Osteoblast (primary cell): ENCODE results near the gene DCHS1. TPM values are rescaled to one million over a fixed set of nuclear protein-coding genes. Genes with fewer than 3 reads are reported as not detected.

ENCODE experiments used
- DNase-seq: peaks from one replicate; pipeline ENCODE4 v3.0.0; 2011; ENCODE audit warnings: low spot score, mixed read lengths; ENCODE audit not compliant: insufficient read length; ENCODE audit errors: missing footprints
- H2AFZ ChIP-seq: 2 replicates; pipeline ENCODE4 v1.6.0; 2011; ENCODE audit warnings: mild to moderate bottlenecking, low read length
- H3K27ac ChIP-seq: 2 replicates; pipeline ENCODE4 v1.5.1; 2011; ENCODE audit warnings: mild to moderate bottlenecking, low read depth, low read length, moderate library complexity
- H3K27me3 ChIP-seq: 2 replicates; pipeline ENCODE4 v1.6.0; 2012; ENCODE audit warnings: mild to moderate bottlenecking, control low read depth, inconsistent platforms, low read length, moderate library complexity; ENCODE audit not compliant: insufficient read depth
- H3K36me3 ChIP-seq: 2 replicates; pipeline ENCODE4 v1.5.1; 2011; ENCODE audit warnings: mild to moderate bottlenecking, low read length, control low read depth, moderate library complexity; ENCODE audit not compliant: insufficient read depth
- H3K4me1 ChIP-seq: 2 replicates; pipeline ENCODE4 v1.5.1; 2011; ENCODE audit warnings: mild to moderate bottlenecking, low read length, control low read depth, moderate library complexity; ENCODE audit not compliant: insufficient read depth
- H3K4me2 ChIP-seq: 2 replicates; pipeline ENCODE4 v1.6.0; 2011; ENCODE audit warnings: mild to moderate bottlenecking, low read length; ENCODE audit not compliant: insufficient read depth
- H3K4me3 ChIP-seq: fragments of 200-600 bp; sonication (generic); 3 replicates; pipeline ENCODE4 v1.5.1; 2012; ENCODE audit warnings: mild to moderate bottlenecking, low read length, inconsistent platforms; ENCODE audit not compliant: insufficient read depth
- H3K79me2 ChIP-seq: 2 replicates; pipeline ENCODE4 v1.6.0; 2012; ENCODE audit warnings: mild to moderate bottlenecking, low read length, control low read depth, inconsistent platforms; ENCODE audit not compliant: insufficient read depth
- H3K9me3 ChIP-seq: 2 replicates; pipeline ENCODE4 v1.5.1; 2011; ENCODE audit warnings: low read depth, low read length, control low read depth
- H4K20me1 ChIP-seq: 2 replicates; pipeline ENCODE4 v1.6.0; 2012; ENCODE audit warnings: mild to moderate bottlenecking, low read length, control low read depth; ENCODE audit not compliant: insufficient read depth
- total RNA-seq: library from RNA; depleted of rRNA; stranded (reverse); fragments of >200 nt; gene quantifications from 2 replicates; pipeline ENCODE4 v1.2.3, GENCODE V29; 2012
- TF ChIP-seq, protein P1 (sequence below): IDR thresholded peaks from 2 replicates; pipeline ENCODE4 v1.5.1; 2011; ENCODE audit warnings: mild to moderate bottlenecking, low read depth, low read length, moderate library complexity; ENCODE audit errors: extremely low read depth

The DCHS1 gene
- total RNA-seq, 1 donor: 1.1 TPM

DNA sequence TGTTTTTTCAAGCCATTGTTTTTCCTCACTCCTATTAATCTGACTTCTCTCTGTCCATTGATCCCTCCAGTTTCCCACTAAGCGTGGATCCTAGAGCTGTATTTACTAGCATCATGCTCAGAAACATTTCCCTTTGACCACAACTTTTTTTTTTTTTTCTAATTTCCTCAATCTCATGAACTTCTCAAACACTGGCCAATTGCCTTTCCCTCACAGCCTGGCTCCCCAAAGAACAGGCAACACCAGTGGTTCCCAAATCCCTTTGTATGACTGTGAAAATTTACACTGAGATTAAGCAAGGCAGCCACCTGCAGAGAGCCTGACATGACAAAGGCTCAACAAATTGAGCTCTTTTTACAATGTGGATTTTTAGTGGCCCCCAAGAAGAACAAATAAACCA, 35.0 kb downstream of the DCHS1 start:
- no peaks in the 10 kb centered on the region for H3K27me3 ChIP-seq
- TF ChIP-seq, protein P1, sequence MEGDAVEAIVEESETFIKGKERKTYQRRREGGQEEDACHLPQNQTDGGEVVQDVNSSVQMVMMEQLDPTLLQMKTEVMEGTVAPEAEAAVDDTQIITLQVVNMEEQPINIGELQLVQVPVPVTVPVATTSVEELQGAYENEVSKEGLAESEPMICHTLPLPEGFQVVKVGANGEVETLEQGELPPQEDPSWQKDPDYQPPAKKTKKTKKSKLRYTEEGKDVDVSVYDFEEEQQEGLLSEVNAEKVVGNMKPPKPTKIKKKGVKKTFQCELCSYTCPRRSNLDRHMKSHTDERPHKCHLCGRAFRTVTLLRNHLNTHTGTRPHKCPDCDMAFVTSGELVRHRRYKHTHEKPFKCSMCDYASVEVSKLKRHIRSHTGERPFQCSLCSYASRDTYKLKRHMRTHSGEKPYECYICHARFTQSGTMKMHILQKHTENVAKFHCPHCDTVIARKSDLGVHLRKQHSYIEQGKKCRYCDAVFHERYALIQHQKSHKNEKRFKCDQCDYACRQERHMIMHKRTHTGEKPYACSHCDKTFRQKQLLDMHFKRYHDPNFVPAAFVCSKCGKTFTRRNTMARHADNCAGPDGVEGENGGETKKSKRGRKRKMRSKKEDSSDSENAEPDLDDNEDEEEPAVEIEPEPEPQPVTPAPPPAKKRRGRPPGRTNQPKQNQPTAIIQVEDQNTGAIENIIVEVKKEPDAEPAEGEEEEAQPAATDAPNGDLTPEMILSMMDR: no peak
- H3K36me3 ChIP-seq: peaks cover 8% of the 10 kb centered on the region
- peaks cover 21% of the 10 kb centered on the region for H3K79me2 ChIP-seq
- H3K4me1 ChIP-seq: peaks cover 26% of the 10 kb centered on the region
- H3K4me3 ChIP-seq: no peak overlapping the region
- H3K4me2 ChIP-seq: no peak overlapping the region
- DNase-seq: peak; percentile 63
- no peak overlapping the region for H2AFZ ChIP-seq
- no peak overlapping the region for H3K27ac ChIP-seq
- no peaks in the 10 kb centered on the region for H4K20me1 ChIP-seq
- no peaks in the 10 kb centered on the region for H3K9me3 ChIP-seq

DNA sequence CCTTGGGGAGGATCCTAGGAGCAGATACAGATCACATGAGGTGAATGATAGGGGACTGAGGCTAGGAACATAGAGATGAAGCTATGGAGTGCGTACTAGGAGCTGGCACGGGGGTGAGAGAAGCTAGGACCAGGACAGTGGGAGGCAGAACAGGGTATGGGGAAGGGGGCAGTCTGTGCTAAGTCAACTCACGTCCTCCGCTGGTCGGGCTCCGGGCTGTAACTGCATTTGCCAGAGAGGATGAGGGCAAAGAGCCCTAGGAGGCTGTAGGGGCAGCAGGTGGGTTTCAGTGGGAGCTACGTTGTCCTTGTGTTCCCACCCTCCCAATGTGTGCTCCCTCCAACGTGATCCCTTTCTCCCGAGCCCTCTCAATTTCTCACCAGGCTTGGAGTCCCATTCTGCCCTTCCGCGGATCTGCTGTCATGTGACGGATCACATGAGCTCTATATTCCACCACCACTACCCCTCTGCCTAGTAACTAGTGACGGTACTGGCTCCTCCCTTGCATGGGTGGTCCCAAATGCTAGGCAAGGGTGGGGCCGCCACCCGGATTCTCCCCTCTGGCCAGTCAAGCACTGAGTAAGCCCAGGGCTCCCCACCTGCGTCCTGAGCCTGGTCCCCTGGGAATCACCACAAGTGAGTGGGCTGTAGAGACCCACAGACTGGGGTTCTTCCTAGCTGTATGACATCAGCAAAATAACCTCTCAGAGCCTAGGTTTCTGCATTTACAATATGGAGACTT, 36.4 kb downstream of the DCHS1 start, which contains the start of gene TPP1:
Gene TPP1, minus strand, starts transcription at position 419 of the 742 bp plus-strand sequence. Its CDS starts 22 bp downstream, at position 397.
- peak; percentile 100 for DNase-seq
- Histone ChIP-seq H3K4me2 (peak within 1 kb of the TSS; percentile 95), H3K9me3 (no peaks in the 10 kb centered on the region), H3K36me3 (peaks cover 22% of the 10 kb centered on the region), H2AFZ (peak within 1 kb of the TSS; percentile 94), H3K4me3 (peak within 1 kb of the TSS; percentile 79), H3K27ac (peak within 1 kb of the TSS; percentile 76), H4K20me1 (no peaks in the 10 kb centered on the region), H3K27me3 (no peaks in the 10 kb centered on the region), H3K79me2 (peaks cover 23% of the 10 kb centered on the region), H3K4me1 (peaks cover 26% of the 10 kb centered on the region)
- TF ChIP-seq, protein P1: no peak

DNA sequence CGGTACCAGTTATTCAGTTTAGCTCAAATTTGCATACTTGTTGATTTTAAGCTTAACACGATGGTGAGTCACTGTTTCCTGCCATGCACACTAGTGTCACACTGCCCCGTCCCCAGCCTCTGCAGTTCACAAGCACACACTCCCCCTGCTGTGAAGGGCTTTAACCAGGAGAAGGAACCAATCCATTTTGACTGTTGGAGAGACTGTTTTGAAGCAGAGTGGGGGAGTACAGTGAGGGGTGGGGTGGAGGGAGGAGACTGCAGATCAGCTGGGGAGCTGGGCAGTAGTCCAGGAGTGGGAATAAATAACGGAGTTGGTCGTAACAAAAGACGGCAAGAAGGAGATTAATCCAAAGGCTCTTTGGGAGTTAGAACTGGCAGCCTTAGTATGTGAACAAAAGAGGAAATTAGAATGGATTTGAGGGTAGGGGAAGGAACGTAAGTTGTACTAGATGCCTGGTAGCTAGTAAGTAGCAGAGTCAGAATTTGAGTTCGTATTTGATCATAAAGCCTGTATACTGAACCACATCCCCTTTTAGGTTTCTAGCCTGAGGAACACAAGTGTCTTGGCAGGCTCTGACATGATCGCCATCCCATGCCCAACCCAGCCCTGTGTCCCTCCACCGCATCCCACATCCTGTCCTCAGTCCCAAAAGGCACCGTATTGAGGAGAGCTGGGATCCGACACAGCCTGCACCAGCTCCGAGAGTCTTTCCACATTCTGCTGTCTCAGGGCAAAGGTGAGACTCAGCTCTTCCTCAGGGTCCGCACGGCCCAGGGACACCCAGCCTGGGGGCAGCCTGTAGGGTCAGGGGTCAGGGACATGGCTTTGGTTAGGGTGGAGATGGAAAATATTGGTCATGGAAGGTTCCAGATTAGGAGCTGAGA, 37.2 kb downstream of the DCHS1 start:
- Histone ChIP-seq H3K36me3 (peaks cover 26% of the 10 kb centered on the region), H3K4me3 (peak overlapping the region; percentile 79), H3K4me1 (peaks cover 26% of the 10 kb centered on the region), H3K9me3 (no peaks in the 10 kb centered on the region), H3K27me3 (no peaks in the 10 kb centered on the region), H3K27ac (peak overlapping the region; percentile 76), H4K20me1 (no peaks in the 10 kb centered on the region), H2AFZ (peak overlapping the region; percentile 94), H3K79me2 (peaks cover 23% of the 10 kb centered on the region), H3K4me2 (peak overlapping the region; percentile 95)
- peak; percentile 96 for DNase-seq
- TF ChIP-seq, protein P1: no peak
